H9 (cell line): ENCODE measurements around the gene MLLT3. TPM values are rescaled to one million over a fixed set of nuclear protein-coding genes. Genes with fewer than 3 reads are reported as not detected.

Source experiments
- DNase-seq: peaks from one replicate; pipeline ENCODE4 v3.0.0-alpha.2; 2017
- H2AFZ ChIP-seq: one replicate; pipeline ENCODE4 v1.6.1; 2013; ENCODE audit warnings: mild to moderate bottlenecking, low read length, control low read depth, moderate library complexity
- H2AK5ac ChIP-seq: 2 replicates; pipeline ENCODE4 v1.6.1; 2013; ENCODE audit warnings: low read length, control low read depth, mixed read lengths; ENCODE audit not compliant: insufficient read length
- H2BK120ac ChIP-seq: one replicate; pipeline ENCODE4 v1.6.1; 2013; ENCODE audit warnings: low read depth, mild to moderate bottlenecking, low read length, control low read depth, inconsistent platforms; ENCODE audit not compliant: poor library complexity, severe bottlenecking
- H2BK12ac ChIP-seq: 2 replicates; pipeline ENCODE4 v1.6.1; 2013; ENCODE audit warnings: low read length, control low read depth, mixed read lengths, low read depth; ENCODE audit not compliant: insufficient read length
- H2BK15ac ChIP-seq: 2 replicates; pipeline ENCODE4 v1.6.1; 2013; ENCODE audit warnings: low read depth, low read length, control low read depth
- H2BK20ac ChIP-seq: one replicate; pipeline ENCODE4 v1.6.1; 2013; ENCODE audit warnings: low read depth, mild to moderate bottlenecking, low read length, control low read depth, inconsistent platforms; ENCODE audit not compliant: poor library complexity, severe bottlenecking
- H2BK5ac ChIP-seq: 2 replicates; pipeline ENCODE4 v1.6.1; 2013; ENCODE audit warnings: low read length, control low read depth, mixed read lengths; ENCODE audit not compliant: insufficient read length
- H3K14ac ChIP-seq: 2 replicates; pipeline ENCODE4 v1.6.1; 2013; ENCODE audit warnings: low read length, control low read depth; ENCODE audit not compliant: insufficient read depth
- H3K18ac ChIP-seq: 2 replicates; pipeline ENCODE4 v1.6.1; 2013; ENCODE audit warnings: low read depth, mild to moderate bottlenecking, mixed read lengths, low read length, control low read depth; ENCODE audit not compliant: insufficient read length
- H3K23ac ChIP-seq: 2 replicates; pipeline ENCODE4 v1.6.1; 2013; ENCODE audit warnings: low read length, control low read depth, mixed read lengths, low read depth; ENCODE audit not compliant: insufficient read length
- H3K23me2 ChIP-seq: 2 replicates; pipeline ENCODE4 v1.6.1; 2013; ENCODE audit warnings: low read depth, mild to moderate bottlenecking, mixed read lengths, low read length, control low read depth; ENCODE audit not compliant: insufficient read length, poor library complexity, severe bottlenecking
- H3K27ac ChIP-seq: 2 replicates; pipeline ENCODE4 v1.5.1; 2013; ENCODE audit warnings: low read length, control low read depth, mixed read lengths, low read depth; ENCODE audit not compliant: insufficient read length
- H3K27me3 ChIP-seq: 2 replicates; pipeline ENCODE4 v1.6.1; 2013; ENCODE audit warnings: low read length, control low read depth, inconsistent platforms; ENCODE audit not compliant: insufficient read depth
- H3K4ac ChIP-seq: 2 replicates; pipeline ENCODE4 v1.6.1; 2013; ENCODE audit warnings: low read depth, mild to moderate bottlenecking, control low read depth, inconsistent platforms, low read length, moderate library complexity
- H3K4me1 ChIP-seq: 2 replicates; pipeline ENCODE4 v1.6.1; 2013; ENCODE audit warnings: low read length, control low read depth, inconsistent platforms; ENCODE audit not compliant: insufficient read depth
- H3K4me2 ChIP-seq: 2 replicates; pipeline ENCODE4 v1.6.1; 2013; ENCODE audit warnings: low read length, control low read depth, mixed read lengths; ENCODE audit not compliant: insufficient read length, insufficient read depth
- H3K56ac ChIP-seq: 2 replicates; pipeline ENCODE4 v1.6.1; 2013; ENCODE audit warnings: low read depth, mild to moderate bottlenecking, mixed read lengths, low read length, control low read depth; ENCODE audit not compliant: insufficient read length
- H3K79me1 ChIP-seq: 2 replicates; pipeline ENCODE4 v1.6.1; 2013; ENCODE audit warnings: low read depth, mild to moderate bottlenecking, moderate library complexity, low read length, control low read depth, inconsistent platforms; ENCODE audit not compliant: insufficient read depth, poor library complexity, severe bottlenecking
- H3K79me2 ChIP-seq: 2 replicates; pipeline ENCODE4 v1.6.1; 2013; ENCODE audit warnings: low read length, control low read depth, inconsistent platforms; ENCODE audit not compliant: insufficient read depth
- H3K9ac ChIP-seq: 2 replicates; pipeline ENCODE4 v1.6.1; 2013; ENCODE audit warnings: low read length, control low read depth, mixed read lengths; ENCODE audit not compliant: insufficient read length; ENCODE audit errors: extremely low read depth
- H3K9me3 ChIP-seq: one replicate; pipeline ENCODE4 v1.6.1; 2013; ENCODE audit warnings: low read depth, low read length, inconsistent platforms; ENCODE audit not compliant: control insufficient read depth
- H3T11ph ChIP-seq: one replicate; pipeline ENCODE4 v1.6.1; 2013; ENCODE audit warnings: mild to moderate bottlenecking, low read length, control low read depth, inconsistent platforms
- H4K20me1 ChIP-seq: one replicate; pipeline ENCODE4 v1.6.1; 2013; ENCODE audit not compliant: control insufficient read depth, insufficient read length, insufficient read depth
- H4K5ac ChIP-seq: 2 replicates; pipeline ENCODE4 v1.6.1; 2013; ENCODE audit warnings: low read depth, mild to moderate bottlenecking, mixed read lengths, low read length, control low read depth; ENCODE audit not compliant: insufficient read length
- H4K8ac ChIP-seq: replicated peaks from 2 replicates; pipeline ENCODE4 v1.6.1; 2013; ENCODE audit warnings: low read length, control low read depth, mixed read lengths, low read depth; ENCODE audit not compliant: insufficient read length
- H4K91ac ChIP-seq: 2 replicates; pipeline ENCODE4 v1.6.1; 2013; ENCODE audit warnings: low read depth, mild to moderate bottlenecking, moderate library complexity, mixed read lengths, low read length, control low read depth; ENCODE audit not compliant: insufficient read length
- H3K27ac Mint-ChIP-seq, 3 experiments: 2 replicates in 2 of 3; 3 replicates in 1 of 3; pipeline ENCODE4 v1.8.0; 2020 to 2021; ENCODE audit warnings: mixed read lengths in 3 of 3, mild to moderate bottlenecking in 1 of 3, moderate library complexity in 1 of 3
- H3K27me3 Mint-ChIP-seq: 2 replicates; pipeline ENCODE4 v1.8.0; 2021; ENCODE audit warnings: low read depth, mild to moderate bottlenecking, moderate library complexity, mixed read lengths
- H3K36me3 Mint-ChIP-seq, 3 experiments: 2 replicates in 2 of 3; 3 replicates in 1 of 3; pipeline ENCODE4 v1.8.0; 2020 to 2021; ENCODE audit warnings: low read depth in 3 of 3, mixed read lengths in 3 of 3; ENCODE audit not compliant: insufficient read depth in 1 of 3
- H3K4me1 Mint-ChIP-seq, 2 experiments: 2 replicates each; pipeline ENCODE4 v1.8.0; 2020; ENCODE audit warnings: mixed read lengths in 2 of 2
- H3K4me3 Mint-ChIP-seq, 2 experiments: 2 replicates in 1 of 2; 3 replicates in 1 of 2; pipeline ENCODE4 v1.8.0; 2020 to 2021; ENCODE audit warnings: mild to moderate bottlenecking in 2 of 2, mixed read lengths in 2 of 2, moderate library complexity in 1 of 2
- H3K9me3 Mint-ChIP-seq, 2 experiments: 2 replicates in 1 of 2; 3 replicates in 1 of 2; pipeline ENCODE4 v1.8.0; 2020; ENCODE audit warnings: mild to moderate bottlenecking in 2 of 2, mixed read lengths in 2 of 2, moderate library complexity in 1 of 2
- WGBS: extraction: QIAGEN DNeasy Blood & Tissue Kit; methylation state at CpG from one replicate; pipeline ENCODE4 v1.1.7; 2013; ENCODE audit warnings: missing lambda C conversion rate, low lambda C conversion rate, mixed read lengths; ENCODE audit not compliant: insufficient read length; ENCODE audit errors: extremely low coverage; 5-methylcytosine and 5-hydroxymethylcytosine counted together
- total RNA-seq: library from RNA; stranded (reverse); gene quantifications from 2 replicates; pipeline ENCODE4 v1.2.1, GENCODE V29; 2021
- TF ChIP-seq, protein P1 (sequence below): fragments of 200-600 bp; sonication (generic); conservative IDR thresholded peaks from 3 replicates; pipeline ENCODE4 v1.8.0; 2021; ENCODE audit warnings: antibody characterized with exemption, mild to moderate bottlenecking

MLLT3 gene
- total RNA-seq, 1 experiment from 2014 or later, result 3.9 TPM

- Histone ChIP-seq H4K20me1 (no peaks in the 10 kb centered on the region), H4K8ac (no peak overlapping the region), H3K18ac (no peak overlapping the region), H3K27ac (no peak overlapping the region), H3K79me2 (no peaks in the 10 kb centered on the region), H2BK20ac (no peak overlapping the region), H3T11ph (no peak overlapping the region), H3K9me3 (no peaks in the 10 kb centered on the region), H4K91ac (no peak overlapping the region), H2BK5ac (no peak overlapping the region), H2BK15ac (no peak overlapping the region), H3K4me1 (peaks cover 4% of the 10 kb centered on the region; the same call in 1 of the 2 replicates), H2AFZ (no peak overlapping the region), H3K23me2 (no peaks in the 10 kb centered on the region), H3K9ac (no peak overlapping the region), H2BK12ac (no peak overlapping the region), H3K4me2 (no peak overlapping the region), H4K5ac (no peak overlapping the region), H3K56ac (no peak overlapping the region), H3K79me1 (no peaks in the 10 kb centered on the region), H3K14ac (no peak overlapping the region), H3K4ac (no peak overlapping the region), H3K27me3 (no peaks in the 10 kb centered on the region; the same call in 1 of the 2 replicates), H2AK5ac (no peak overlapping the region), H3K23ac (no peak overlapping the region), H2BK120ac (no peak overlapping the region)
- Mint-ChIP-seq H3K4me3 (no peak overlapping the region), H3K27ac (no peak overlapping the region), H3K36me3 (no peaks in the 10 kb centered on the region), H3K27me3 (no peaks in the 10 kb centered on the region), H3K4me1 (peaks cover 33 to 34% of the 10 kb centered on the region in 2 experiments), H3K9me3 (no peaks in the 10 kb centered on the region)
- TF ChIP-seq, protein P1, sequence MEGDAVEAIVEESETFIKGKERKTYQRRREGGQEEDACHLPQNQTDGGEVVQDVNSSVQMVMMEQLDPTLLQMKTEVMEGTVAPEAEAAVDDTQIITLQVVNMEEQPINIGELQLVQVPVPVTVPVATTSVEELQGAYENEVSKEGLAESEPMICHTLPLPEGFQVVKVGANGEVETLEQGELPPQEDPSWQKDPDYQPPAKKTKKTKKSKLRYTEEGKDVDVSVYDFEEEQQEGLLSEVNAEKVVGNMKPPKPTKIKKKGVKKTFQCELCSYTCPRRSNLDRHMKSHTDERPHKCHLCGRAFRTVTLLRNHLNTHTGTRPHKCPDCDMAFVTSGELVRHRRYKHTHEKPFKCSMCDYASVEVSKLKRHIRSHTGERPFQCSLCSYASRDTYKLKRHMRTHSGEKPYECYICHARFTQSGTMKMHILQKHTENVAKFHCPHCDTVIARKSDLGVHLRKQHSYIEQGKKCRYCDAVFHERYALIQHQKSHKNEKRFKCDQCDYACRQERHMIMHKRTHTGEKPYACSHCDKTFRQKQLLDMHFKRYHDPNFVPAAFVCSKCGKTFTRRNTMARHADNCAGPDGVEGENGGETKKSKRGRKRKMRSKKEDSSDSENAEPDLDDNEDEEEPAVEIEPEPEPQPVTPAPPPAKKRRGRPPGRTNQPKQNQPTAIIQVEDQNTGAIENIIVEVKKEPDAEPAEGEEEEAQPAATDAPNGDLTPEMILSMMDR, result no peak
- no CpG with 5 or more reads among the region's 2 CpGs for WGBS
- no peak for DNase-seq
Observed at GRCh38 chr9:20352591-20352990, 269.7 kb downstream of the MLLT3 start.
